HG03342 (cell line): ENCODE data around the gene ERP44.
"Not testable (repeated sequence)": the region's sequence is repeated elsewhere in the genome, so short reads cannot be mapped to it uniquely, and the experiment has no call there.

Experiments
- ATAC-seq: cut with Tn5 transposase; IDR thresholded peaks from one replicate; pipeline ENCODE4 v1.9.1; 2021; ENCODE audit warnings: mild to moderate bottlenecking, moderate library complexity; ENCODE audit not compliant: unreplicated experiment

Gene ERP44

GRCh38 chr9:100101608-100102007 is 2.8 kb upstream of the ERP44 start:
- no peak for ATAC-seq

- ATAC-seq = no peak
Measured at GRCh38 chr9:100100146-100100667, 1.4 kb upstream of the ERP44 start.

GRCh38 chr9:100099722-100100042 is 882 bp upstream of the ERP44 start:
- ATAC-seq = no peak

- ATAC-seq = peak; percentile 11
Measured at GRCh38 chr9:100098046-100098886, 534 bp downstream of the ERP44 start.

- ATAC-seq = no peak
Measured at GRCh38 chr9:100096378-100096916, 2.4 kb downstream of the ERP44 start.

- ATAC-seq = not testable (repeated sequence)
Measured at GRCh38 chr9:100094411-100094810, 4.4 kb downstream of the ERP44 start.

GRCh38 chr9:100092066-100092465 is 6.7 kb downstream of the ERP44 start:
- no peak for ATAC-seq

GRCh38 chr9:100091650-100092049 is 7.2 kb downstream of the ERP44 start:
- ATAC-seq = no peak

- no peak for ATAC-seq
Measured at GRCh38 chr9:100090880-100091279, 7.9 kb downstream of the ERP44 start.

- no peak for ATAC-seq
Measured at GRCh38 chr9:100088202-100088601, 10.6 kb downstream of the ERP44 start.

GRCh38 chr9:100087218-100087617 is 11.6 kb downstream of the ERP44 start:
- ATAC-seq = no peak

GRCh38 chr9:100086097-100086635 is 12.6 kb downstream of the ERP44 start:
- ATAC-seq = no peak

GRCh38 chr9:100084734-100085133 is 14.1 kb downstream of the ERP44 start:
- ATAC-seq = peak; percentile 82

- peak; percentile 47 for ATAC-seq
Measured at GRCh38 chr9:100084128-100084453, 14.7 kb downstream of the ERP44 start.

GRCh38 chr9:100083448-100084127 is 15.2 kb downstream of the ERP44 start:
- ATAC-seq = peak; percentile 35

GRCh38 chr9:100082782-100083181 is 16.0 kb downstream of the ERP44 start:
- no peak for ATAC-seq

- ATAC-seq = not testable (repeated sequence)
Measured at GRCh38 chr9:100076256-100076655, 22.5 kb downstream of the ERP44 start.

GRCh38 chr9:100074989-100075388 is 23.8 kb downstream of the ERP44 start:
- no peak for ATAC-seq

- ATAC-seq = no peak
Measured at GRCh38 chr9:100074093-100074492, 24.7 kb downstream of the ERP44 start.

GRCh38 chr9:100072805-100073204 is 26.0 kb downstream of the ERP44 start:
- no peak for ATAC-seq

GRCh38 chr9:100071271-100071670 is 27.5 kb downstream of the ERP44 start:
- ATAC-seq = no peak
